ENCODE data around the gene MGLL.

- TF ChIP-seq CTCF (IDR thresholded peaks at IDR 0.05; ENCODE audit: low read length) (no peak), EZH2phosphoT487 (IDR thresholded peaks at IDR 0.05; ENCODE audit: low read length) (no peak), EZH2 (optimal IDR thresholded peaks at IDR 0.05; ENCODE audit: low read depth, low read length) (no peak)
Observed at GRCh38 chr3:127798716-127799115, 23.6 kb downstream of the MGLL start.

Measured in MM.1S (cell line).